GM21529 (cell line): ENCODE results near the gene CDKAL1.

Source experiments
- ATAC-seq: cut with Tn5 transposase; IDR thresholded peaks from one replicate; pipeline ENCODE4 v1.9.1; 2021; ENCODE audit not compliant: unreplicated experiment

CDKAL1 gene

GRCh38 chr6:21121636-21122136 is 587.4 kb downstream of the CDKAL1 start:
- ATAC-seq, result no peak

DNA sequence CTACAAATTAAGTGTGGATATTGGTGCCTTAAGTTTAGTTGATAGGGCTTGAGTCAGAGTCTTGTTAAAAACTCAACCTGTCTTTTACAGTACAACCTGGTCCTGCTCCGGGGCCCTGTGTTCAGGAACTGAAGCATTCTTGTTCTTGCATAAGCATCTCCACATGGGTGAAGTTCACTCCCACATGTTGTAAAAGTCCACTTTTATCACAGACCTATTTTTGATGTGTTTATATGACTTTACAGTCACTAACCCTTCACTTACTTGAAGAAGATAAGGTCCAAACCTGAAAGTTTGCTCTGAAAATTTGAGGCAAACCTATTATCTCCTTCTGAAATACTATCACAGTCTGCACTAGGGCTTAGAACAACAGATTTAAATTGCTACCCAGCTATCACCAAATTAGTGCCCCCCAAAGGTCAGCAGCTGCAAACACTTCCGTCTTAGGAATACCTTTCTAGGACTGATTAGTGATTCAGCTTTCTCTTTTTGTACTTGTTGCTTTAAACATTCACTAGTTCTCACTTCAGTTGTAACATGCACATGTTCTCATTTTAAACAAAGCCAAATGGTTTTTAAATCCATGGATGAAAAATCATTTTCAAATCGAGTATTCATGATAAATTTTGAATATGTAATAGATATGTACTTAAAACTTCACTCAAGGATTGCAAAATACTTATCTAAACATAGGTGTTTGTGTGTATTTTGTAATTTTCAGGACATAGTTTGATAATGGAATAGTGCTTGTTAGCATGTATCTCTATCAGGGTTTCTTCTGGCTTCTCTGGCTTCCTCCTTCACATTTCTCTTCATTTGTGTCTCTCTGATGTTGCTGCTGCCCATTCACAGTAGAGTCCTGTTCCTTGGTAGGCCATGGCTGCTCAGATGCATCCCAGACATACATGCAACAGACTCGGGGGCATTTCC is 589.5 kb downstream of the CDKAL1 start:
- no peak for ATAC-seq

- ATAC-seq, result no peak
Observed at GRCh38 chr6:21128601-21129000, 594.3 kb downstream of the CDKAL1 start.

DNA sequence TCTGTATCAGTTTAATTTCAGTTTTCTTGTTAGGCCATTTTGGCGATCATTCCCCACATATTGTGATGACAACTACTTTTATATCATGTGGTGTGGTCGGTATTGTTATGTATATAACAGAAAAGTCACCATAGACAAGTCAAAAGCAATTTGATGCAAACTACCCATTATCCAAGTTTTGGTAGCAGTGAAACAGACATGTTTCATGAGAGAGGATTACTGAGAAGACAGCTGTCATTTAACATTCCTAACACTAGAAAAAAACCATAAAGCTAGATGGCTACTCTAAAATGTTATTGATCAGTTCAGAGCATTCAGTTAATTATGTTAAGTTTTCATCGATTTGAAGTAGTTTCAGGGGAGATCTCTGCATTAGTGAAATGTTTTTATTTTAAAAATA is 597.1 kb downstream of the CDKAL1 start:
- no peak for ATAC-seq

- no peak for ATAC-seq
Observed at GRCh38 chr6:21132446-21132845, 598.2 kb downstream of the CDKAL1 start.

DNA sequence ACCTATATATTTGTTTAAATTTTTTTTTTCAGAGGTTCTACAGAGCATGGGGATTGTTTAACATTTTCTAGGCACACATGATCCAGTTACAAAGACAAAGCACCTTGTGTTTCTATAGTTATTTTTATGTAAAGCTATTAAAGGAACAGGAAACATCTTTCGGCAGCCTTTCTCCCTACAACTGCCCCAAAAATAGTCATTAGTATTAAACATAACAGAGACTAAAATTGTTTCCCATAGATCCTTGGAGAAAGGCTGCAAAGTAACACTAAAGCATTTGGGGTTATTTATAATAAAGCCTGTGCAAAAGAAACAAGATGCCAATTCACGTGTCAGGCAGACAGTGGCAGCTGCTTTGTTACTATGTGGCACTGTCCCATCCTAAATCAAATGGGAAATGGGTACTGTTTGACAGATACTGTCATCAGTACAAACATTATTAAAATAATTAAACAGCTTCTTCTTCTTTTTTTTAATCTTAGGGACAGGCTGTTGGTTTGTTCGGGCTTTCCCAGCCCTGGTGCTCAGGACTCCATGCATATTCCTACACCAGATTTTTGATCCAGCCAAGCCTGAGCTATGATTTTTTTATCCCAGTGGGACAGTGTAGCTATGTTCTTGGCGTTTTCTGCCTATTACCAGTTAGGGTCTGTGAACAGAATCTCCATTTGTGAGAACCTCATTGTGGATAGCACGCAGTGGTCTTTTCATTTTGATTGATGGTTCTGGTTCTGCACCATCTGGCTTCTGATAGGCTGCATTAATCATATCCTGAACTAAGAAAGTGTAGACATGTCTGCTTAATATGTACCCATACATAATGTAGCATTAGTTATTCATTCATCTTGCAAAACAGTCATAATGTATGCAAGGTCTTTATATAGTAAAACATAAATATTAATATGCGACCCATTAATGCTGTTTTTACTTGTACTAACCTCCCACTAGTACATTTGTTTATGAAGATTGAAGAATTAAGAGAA is 598.9 kb downstream of the CDKAL1 start:
- ATAC-seq, result no peak

DNA sequence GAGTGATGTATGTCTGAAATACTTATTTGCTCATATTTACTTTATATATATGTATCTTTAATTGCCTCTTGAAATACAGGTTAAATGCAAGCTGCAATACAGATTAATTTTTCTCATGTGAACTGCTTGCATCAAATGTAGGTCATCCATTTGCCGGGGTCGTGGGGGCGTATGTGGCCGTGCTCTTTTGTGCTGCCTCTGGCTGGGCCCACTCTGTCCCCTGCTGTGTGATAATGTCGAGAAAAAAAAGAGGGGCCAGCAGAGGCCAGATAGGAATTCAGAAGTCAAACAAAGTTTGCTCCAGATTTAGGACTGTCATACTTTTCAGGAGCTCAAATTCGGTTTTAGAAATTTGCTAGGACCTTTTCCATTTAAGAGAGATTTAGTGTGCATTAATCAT is 599.6 kb downstream of the CDKAL1 start:
- ATAC-seq, result no peak

GRCh38 chr6:21134356-21134755 is 600.1 kb downstream of the CDKAL1 start:
- ATAC-seq, result no peak

DNA sequence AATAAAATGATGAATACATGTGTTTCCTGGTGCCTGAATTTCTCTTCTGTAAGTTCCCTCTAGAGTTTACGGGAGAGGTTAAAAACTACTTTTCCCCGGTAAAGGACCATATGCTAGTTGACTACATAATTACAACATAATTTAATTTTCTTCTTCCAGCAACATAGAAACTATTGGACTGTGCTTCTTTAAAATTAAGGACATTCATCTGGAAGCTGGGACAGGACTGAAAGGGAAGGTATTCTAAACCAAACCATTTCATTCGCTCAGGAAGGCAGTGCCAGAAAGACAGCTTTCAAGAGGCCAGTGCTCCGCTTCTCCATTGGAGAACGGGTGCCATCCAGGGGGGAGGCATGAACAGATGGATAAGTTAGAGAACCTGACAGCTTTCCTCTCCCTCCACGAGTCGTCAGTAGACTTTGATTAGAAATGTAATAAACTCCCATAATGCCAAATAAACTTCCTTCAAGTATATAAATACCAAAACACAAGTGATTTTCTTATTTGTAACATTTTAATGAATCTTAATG is 601.3 kb downstream of the CDKAL1 start:
- no peak for ATAC-seq

DNA sequence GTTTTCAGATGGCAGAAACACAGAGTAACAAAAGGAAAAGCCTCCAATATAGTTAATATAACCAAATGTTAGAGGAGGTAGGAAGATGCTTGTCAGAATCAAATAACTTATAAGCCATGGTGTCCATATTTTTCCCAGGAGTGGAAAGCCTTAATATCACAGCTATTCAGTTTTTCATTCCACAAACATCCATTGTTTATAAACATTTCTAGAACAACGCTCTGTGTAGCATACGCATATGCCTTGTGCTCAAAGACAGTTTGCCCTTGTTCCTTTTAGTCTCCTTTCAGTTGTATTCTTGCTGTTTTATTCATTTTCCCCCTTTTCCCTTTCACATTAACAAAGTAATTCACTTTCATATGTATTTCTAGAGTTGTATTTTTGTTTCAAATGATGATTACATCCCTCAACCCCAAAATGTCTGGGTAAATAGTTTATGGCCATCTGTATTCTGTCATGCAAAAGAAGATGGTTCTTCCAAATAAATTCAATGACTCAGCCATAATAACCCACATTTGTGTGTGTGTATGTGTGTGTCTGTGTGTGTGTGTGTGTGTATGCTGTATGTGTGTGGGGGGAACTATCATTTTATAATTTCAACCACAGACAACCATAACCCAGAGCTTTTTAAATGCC is 603.6 kb downstream of the CDKAL1 start:
- no peak for ATAC-seq

DNA sequence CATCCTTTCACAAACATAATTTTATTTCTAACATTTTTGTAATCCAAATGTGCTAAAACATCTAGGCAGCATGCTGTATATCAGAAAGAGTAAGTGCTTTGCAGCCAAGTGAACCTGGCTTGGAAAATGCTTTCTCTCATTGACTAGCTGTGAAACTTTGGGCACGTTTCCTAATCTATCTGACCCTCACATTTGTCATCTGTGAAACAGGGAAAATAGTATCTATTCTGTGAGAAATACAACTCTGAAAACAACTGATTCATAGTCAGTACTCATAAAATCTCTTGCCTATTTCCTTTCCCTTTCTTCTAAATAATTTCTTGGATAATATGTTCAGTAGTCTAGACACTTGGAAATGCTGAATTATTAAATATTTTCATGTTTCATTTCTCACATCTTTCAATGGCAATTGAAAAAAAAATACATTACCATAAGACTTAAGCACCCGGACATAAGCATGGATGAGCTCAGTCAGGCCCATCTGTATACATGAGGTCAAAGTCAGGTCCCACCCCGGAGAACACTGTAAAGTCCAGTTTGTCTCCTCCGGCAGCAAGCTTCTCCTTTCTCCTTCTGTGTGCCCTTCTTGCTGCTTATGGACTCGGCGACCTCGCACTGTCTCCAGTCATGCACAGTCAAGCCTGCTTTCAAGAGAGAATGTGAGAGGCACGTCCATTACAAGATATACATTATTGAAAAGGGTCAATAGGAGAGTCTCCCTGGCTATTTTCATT is 604.2 kb downstream of the CDKAL1 start:
- no peak for ATAC-seq

GRCh38 chr6:21140966-21141365 is 606.7 kb downstream of the CDKAL1 start:
- ATAC-seq, result no peak

DNA sequence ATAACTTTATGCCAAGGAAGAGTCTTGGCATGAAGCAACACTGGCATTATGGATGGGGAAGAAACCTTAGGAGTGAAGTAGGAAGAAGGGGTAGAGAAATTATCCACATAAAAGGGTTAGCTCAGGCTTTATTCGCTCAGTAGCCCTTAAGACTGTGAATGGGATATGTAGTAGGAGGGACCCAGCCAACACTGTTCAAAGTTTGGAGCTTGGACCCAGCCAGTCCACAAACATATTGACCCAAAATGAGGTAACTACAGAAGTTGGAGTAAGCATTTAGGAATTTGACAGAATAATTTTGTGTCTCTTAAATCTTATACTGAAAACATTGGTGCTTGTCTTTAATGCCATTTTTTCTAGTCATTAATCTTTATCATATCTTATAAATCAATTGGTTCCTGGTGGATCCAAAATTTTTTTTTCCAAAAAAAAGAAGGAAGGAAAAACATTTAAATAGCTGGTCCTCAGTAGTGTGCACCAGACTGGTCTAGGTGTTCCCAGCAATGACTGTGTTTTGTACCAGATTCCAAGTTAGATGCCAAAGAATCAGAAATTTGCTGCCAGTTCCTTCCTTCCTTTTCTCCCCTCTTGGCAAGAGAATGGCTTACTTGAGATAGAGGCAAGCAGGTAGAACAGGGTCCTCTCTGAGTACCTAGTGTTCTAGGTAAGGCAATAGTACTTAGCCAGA is 607.5 kb downstream of the CDKAL1 start:
- ATAC-seq, result no peak

DNA sequence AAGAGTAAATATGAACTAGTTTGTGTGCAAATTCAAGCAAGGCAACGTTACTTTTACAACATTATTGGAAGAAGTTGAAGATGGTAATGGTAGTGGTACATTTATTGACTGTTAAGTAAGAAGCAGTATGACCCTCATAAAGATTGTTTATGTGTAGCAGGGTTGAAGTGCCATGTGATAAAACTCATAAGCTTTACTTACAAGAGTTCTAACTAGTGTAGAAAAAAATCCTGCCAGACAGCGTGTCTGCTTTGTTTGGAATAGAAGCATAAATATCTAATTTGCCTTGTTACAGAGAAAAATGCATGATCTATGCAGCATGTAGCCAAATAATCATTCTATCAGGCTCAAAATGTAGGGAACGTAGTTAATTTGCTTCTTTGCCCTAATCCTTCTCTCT is 608.5 kb downstream of the CDKAL1 start:
- no peak for ATAC-seq

- no peak for ATAC-seq
Observed at GRCh38 chr6:21143645-21144044, 609.4 kb downstream of the CDKAL1 start.

- no peak for ATAC-seq
Observed at GRCh38 chr6:21144928-21145327, 610.7 kb downstream of the CDKAL1 start.

DNA sequence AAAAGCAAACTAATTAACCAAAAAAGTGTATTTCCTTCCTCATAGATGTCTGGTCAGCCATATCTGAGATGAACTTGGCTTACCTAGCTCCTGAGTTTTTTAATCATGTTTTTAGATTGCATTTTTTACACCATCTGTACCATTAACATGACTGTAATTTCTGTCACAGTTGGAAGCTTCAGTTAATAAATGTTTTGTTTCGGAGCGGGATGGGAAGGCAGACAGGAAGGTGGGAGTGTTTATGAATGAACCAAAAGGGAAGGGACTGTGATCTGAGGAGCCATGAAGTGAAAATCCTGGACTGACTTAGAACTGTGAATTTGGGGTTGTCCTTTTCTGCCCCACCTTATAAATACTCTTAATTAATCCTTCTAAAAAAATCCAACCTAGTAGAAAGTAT is 613.7 kb downstream of the CDKAL1 start:
- ATAC-seq, result no peak

- no peak for ATAC-seq
Observed at GRCh38 chr6:21149470-21149869, 615.2 kb downstream of the CDKAL1 start.

GRCh38 chr6:21150667-21151066 is 616.4 kb downstream of the CDKAL1 start:
- no peak for ATAC-seq

- ATAC-seq, result no peak
Observed at GRCh38 chr6:21151119-21151518, 616.9 kb downstream of the CDKAL1 start.
